Central memory CD4-positive, alpha-beta T cell (primary cell): Measurements from ENCODE around the gene SAMD5.
"Not testable (repeated sequence)": the region's sequence is repeated elsewhere in the genome, so short reads cannot be mapped to it uniquely, and the experiment has no call there.

ENCODE experiments used
- DNase-seq: peaks from one replicate; pipeline ENCODE4 v3.0.0; 2022

Gene SAMD5

GRCh38 chr6:147528511-147529145, 20.1 kb downstream of the SAMD5 start:
- DNase-seq: no peak

GRCh38 chr6:147530132-147531060, 21.9 kb downstream of the SAMD5 start:
- no peak for DNase-seq

GRCh38 chr6:147531321-147531720, 22.8 kb downstream of the SAMD5 start:
- DNase-seq: no peak

GRCh38 chr6:147534116-147534860, 25.8 kb downstream of the SAMD5 start:
- no peak for DNase-seq

DNA sequence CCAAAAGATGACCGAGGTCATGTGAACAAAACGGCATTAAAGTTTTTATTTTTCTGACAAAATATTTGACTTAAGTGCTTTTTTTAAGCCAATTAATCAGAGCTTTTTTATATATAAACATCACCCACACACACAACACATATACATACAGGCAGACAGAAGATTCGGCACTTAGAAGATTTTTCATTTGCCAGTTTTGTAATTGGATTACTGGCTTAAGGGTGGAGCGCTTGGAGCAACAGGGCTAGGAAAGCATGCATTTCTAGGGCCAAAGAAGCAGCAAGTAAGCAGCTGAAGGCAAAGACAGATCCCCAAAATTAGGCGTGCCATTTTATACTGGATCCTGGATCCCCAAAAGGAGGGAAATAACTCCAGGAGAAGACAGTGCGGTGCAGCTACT, 30.3 kb downstream of the SAMD5 start:
- no peak for DNase-seq

DNA sequence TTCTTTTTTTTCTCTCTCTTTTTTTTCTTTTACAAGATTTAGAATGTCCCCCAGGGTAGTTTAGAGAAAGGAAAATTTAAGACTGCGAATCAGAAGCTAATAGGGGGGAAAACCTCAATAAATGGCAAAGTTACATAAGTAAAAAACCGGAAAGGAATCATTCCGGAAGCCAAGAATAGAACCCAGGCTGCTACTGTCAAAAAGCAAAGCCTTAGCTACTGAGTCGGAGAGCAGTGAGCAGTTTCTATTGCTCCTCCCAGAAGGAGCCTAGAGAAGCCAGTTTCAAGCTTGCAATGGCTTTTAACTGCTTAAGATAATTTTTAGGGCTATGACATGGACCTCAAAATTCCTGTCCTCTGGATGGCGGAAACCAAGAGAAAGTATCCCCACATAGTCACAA, 31.6 kb downstream of the SAMD5 start:
- DNase-seq: no peak

- not testable (repeated sequence) for DNase-seq
Observed at GRCh38 chr6:147542436-147542835, 33.9 kb downstream of the SAMD5 start.

DNA sequence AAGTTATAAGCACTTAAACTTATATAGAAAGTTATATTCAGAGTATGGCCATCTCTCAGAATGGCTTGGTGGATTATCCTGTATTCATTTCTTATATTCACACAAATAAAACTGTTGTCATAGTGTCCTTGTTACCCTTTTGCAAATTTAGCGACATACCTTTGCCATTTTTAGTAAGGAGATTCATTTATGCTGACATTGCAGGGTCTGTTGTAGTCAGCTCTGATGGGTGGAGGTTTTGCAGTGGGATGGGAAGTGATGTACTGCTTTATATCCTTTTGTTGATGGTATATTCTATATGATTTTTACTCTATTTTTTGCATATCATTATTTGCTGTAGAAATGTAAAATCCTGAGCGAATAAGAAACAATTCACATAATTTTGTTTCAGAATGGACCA, 35.9 kb downstream of the SAMD5 start:
- no peak for DNase-seq

- DNase-seq: no peak
Observed at GRCh38 chr6:147546501-147547368, 38.2 kb downstream of the SAMD5 start.

DNA sequence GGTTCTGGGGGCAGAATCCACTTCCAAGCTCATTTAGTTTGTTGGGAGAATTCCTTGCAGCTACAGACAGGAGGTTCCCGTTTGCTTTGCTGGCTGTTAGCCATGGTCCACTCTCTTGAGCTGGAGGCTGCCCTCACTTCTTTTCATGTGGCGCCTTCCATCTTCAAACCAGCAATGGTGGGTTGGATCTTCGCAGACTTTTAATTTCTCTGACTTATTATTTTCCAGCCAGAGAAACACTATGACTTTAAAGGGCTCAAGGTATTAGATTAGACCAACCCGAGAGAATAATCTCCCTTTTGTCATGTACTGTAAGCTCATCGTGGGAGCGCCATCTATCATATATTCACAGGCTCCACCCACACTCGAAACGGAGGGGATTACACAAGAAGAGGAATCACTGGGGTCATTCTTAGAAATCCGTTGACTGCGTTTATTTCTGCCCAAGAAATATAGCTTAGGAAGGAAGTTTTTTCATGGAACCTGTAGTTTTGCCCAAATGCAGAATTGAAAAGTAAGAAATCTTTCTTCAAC, 38.9 kb downstream of the SAMD5 start:
- no peak for DNase-seq

DNA sequence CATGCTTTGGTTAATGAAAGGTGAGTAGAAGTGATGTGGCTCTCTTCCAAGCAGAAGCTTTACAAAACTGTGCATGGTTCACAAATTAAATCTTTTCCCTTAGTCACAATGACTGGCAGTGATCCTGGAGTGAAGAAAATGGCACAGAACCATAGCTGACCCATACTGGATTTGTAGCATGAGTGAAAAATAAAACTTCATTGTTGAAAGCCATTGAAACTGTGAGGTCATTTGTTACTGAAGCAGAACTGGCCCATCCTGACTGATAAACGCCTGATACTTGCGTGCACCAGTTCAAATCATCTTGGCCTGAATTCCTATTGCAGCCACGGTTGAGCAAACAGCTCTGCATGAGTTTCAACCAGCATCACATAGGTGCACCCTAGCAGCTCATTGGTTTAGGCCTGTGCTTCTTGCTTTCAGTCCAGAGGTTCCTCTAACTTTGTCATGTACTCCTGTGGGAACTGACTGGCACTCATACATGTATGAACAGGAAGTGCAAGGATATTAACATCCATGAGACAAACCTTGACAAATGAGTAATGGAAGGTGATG, 40.5 kb downstream of the SAMD5 start:
- no peak for DNase-seq

DNA sequence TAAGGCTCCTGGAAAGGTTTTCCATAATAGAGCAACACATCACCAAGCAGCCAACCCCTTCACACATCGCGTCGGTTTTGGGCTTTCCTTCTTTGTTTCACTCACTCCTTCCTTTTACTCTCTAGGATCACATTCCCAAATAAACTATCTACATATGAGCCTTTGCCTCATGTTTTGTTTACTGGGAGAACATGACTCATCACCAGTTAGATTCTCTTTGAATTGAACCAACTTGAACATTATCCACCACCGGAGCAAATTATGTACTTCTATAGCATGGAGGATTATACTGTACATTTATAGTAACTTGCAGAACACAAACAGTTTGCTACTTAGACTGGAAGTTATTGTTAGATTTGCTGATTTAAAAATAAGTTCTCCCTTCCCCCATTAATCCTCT, 41.0 kb downstream of the SAMD5 start:
- no peak for DNase-seq

DNA sequence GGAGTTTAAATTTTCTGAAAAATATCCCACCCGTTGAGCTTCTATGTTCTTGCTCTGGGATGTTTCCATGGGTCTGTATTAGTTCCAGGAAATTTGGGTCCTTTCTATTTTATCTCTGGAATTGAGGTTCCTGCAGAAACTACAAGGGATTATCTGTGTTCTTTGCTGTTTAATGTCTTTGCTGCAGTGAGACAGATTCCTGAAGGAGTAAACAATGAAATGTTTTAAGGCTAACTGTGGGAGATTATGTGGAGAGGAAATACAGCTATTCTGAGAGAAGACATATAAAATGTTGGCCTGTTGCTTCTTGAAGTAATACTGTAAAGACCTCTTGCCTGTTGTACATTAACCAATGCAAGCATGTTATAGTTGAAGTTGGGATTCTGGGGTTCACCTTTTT, 43.5 kb downstream of the SAMD5 start:
- no peak for DNase-seq

GRCh38 chr6:147553099-147553498, 44.6 kb downstream of the SAMD5 start:
- no peak for DNase-seq

GRCh38 chr6:147554281-147554680, 45.8 kb downstream of the SAMD5 start:
- no peak for DNase-seq

GRCh38 chr6:147559006-147559405, 50.5 kb downstream of the SAMD5 start:
- DNase-seq: no peak

DNA sequence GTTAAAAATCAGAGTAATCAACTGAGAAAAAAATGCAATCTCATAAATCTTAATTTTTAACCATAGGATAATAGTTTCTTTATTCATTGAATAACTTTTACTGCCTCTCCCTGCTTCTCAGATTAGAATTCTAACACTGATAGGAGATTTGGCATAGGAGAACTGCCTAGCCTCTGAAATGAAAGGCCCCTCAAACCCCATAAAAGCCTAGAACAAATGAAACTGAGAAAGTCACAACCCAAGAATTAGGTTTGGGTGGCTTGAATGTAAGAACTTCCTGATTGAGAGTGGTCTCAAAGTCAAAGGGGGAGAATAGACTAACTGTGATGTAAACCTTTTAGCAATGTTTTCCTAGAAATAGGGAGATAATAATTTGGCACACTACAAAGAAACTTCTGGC, 52.2 kb downstream of the SAMD5 start:
- DNase-seq: no peak

DNA sequence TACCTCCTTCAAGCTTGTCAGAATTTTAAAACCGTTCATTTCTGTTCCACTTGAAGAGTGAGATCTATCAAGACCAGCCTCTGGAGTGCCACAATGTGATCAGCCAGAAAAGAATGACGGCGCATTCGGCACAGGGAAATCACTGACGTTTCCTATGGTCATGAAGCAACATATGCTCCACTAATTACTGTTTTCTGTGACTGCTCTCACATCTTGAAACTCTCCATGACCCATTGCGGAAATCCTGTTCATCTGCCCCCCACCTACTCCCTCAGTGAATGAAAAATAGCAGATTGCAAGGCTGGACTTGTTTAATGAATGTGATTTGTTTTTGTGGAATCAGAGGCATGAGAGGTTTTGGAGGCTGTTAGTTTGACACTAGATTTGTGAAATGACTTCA, 53.2 kb downstream of the SAMD5 start:
- no peak for DNase-seq

DNA sequence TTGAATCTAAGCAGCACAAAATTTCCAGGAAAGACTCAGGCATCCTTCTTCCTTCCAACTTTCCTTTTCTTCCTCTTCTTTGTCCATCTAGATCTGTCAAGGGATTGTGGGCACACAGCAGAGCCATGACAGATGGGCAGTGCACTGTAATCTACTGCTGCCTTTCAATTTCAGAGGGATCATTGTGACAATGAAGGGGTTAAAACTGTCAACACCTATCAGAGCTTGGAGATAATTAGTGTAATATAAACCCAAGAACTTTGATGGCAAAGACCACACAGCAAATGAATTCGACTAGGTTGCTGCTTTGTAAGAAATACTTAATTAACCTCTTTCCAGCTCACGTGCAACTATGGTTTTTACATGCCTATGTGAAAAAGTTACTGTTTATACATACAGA, 55.0 kb downstream of the SAMD5 start:
- no peak for DNase-seq

- DNase-seq: no peak
Observed at GRCh38 chr6:147564556-147564955, 56.1 kb downstream of the SAMD5 start.

GRCh38 chr6:147566244-147566898, 57.9 kb downstream of the SAMD5 start:
- no peak for DNase-seq
